HL-60/S4 (cell line): ENCODE results near the gene FABP6.

Experiments used
- in situ Hi-C: fragments of 300-500 bp; cut with MboI; formaldehyde crosslinking; loops from 2 replicates; pipeline ENCODE4 v1.14.3; 2022; ENCODE audit warnings: low sequenced_read_pairs

FABP6 gene

DNA sequence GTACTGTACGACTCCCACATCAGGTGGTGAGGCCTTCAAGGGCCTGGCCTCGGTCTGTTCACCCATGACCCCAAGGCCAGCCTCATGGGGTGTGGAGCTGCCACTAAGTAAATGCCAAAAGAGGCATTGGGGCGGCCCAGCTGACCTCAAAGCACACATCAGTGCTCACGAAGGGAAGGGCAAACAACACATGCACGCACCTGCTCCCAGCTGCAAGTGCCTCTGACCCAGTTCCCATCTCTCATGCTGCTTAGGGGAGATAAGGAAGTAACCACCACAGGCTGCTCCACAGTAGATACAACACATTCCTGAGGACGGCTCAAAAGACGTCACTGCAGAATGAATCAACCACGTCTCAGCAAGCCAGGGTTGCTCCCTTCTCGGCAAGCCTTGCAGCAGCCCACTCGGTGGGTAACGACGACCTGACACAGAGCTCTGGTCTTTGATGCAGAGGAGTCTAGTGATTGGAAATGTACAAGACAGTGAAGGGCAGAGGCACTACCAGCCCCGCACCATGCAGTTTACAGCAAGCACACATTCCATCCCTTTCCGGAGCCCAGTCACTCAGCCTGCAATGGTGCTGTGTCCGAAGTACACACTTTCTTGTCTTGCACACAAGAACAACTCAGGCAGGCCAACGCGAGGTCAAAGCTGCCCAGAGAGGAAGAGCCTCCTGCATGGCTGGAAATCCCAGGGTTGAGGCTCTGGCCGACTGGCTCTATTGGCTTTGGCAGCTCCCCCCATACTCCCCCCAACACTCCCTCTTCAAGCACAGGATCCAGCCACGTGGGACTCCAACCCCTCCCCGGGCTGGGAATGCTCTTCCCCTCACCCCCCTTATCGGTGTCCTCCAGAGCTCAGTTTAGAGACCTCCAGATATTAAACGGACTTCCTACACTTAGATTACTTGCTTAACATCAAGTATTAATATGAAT lies 31.8 kb downstream of the FABP6 start:
- in situ Hi-C loops, result no loop called here

DNA sequence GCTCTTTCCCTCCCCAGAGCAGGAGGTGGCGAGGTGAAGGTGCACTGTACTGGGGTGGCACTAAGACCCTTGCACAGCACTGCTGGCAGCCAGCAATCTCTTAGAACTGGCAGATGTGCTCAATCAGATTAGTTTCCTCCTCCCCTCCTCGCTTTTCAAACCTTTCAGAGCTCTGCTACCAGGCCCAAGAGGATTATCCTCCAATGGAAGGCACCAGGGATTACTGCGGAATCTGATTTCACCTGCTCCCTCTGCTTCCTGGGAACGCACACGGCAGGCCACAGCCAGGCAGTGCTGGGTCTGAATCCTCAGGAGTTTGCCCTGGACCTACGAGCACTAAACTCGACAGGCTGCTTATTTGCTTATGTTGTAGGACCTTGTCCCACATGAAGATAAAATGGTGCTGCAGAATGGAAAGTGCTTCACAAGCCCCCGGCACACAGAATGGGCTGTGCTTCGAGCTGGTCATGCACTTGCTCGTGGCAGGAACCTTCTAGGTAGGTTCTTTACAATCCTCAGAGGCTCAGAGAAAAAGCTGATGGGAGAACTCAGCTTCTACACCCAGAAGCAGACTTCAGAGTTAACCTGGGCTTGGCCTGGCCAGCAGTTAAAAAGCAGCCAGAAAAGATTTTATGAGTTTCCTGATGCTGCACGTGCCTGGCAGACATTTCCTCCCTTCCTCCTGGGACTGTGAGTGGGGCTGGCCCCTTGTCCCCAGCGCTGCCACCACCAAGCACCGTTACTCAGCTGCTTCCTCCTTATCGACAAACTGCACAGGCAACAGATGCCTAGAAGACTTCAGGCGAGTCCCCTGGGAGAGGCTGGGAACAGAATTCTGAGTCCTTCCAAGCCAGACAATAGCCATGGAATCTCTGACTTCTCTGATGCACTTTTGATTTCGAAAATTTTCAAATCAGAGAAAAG lies 33.1 kb downstream of the FABP6 start:
- in situ Hi-C loops, result no loop called here

DNA sequence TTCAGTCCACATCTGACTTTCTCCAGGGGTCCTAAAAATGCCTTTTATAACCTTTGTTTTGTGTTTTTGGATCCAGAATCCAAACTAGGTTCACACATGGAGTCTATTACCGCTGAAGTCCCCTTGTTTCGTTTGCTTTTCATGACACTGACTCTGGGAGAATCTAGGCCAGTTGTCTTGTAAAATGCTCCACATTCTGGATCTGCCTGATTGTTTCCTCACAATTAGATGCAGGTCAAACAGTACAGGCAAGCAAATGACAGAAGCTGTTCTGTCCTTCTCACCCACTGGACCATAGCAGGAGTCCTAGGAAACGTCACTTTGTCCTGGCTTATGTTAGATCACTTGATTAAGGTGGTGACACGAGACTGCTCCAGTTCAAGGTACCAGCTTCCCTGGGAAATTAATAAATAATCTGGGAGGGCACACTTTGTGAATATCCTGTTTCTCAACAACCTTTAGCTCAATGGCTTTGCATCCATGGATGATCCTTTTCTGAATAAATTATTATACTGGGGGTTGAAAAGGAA lies 34.1 kb downstream of the FABP6 start:
- in situ Hi-C loops, result no loop called here

DNA sequence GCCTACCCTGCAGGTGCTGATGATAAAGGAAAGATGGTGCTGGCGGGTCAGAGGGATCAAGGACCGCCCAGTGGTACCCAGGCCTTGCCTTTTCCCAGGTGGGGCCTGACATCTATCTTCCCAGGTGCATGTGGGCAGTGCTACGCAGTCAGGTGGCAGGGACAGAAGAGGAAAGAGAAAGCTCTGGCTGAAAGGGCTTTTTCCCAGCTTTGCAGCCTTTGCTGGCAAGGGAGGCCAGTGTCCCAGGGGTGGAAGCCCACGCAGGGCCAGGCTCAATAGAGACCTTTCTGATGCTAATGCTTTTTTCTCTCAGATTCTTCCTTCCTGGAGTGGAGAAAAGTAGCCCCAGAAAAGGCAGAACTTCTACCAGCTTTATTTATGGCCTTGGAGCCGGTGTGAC lies 36.7 kb downstream of the FABP6 start:
- in situ Hi-C loops, result no loop called here

DNA sequence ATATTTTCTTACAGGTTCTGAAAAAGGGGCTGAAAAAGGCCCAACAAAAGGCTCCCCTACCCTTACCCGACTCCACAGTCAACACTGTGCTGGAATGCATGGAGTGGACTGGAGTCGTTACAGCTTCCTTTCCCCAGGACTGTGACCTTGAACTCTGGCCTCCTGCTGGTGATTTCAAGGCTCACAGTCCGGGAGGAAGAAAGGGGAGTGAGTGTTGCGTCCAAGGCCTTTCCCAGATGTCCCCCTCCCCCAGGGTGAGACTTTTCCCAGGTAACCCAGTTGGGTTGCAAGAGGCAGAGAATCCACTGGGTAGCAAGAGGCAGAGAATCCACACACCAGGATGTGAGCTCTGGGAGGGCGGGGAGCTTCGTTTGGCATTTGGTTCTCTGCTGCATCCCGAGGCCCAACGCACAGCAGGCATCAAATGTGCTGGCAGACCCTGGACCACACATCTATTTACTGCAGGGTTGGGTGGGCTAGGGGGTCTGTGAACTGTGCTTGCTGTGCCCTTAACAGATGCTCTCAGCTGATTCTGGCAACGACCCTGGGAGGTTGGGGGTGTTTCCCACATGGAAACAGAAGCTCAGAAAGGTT lies 37.5 kb downstream of the FABP6 start:
- in situ Hi-C loops, result no loop called here

DNA sequence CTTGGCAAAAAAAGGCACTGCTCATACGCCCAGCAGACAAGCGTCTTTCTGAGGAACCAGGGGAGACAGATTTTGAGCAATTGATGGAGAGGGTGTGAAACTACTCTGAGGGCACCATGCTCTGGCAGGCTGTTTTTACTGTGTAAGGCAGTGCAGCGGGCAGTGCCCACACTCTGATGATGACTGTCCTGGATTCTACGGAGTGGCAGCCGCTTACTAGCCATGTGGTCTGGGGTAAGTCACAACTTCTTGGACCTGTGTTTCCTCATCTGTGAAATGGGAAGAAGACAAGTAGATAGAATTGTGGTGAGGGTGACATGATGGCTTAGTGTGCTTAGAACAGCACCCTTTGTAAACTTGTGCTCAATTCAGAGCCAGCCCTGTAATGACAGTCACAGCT lies 38.8 kb downstream of the FABP6 start:
- in situ Hi-C loops, result no loop called here

DNA sequence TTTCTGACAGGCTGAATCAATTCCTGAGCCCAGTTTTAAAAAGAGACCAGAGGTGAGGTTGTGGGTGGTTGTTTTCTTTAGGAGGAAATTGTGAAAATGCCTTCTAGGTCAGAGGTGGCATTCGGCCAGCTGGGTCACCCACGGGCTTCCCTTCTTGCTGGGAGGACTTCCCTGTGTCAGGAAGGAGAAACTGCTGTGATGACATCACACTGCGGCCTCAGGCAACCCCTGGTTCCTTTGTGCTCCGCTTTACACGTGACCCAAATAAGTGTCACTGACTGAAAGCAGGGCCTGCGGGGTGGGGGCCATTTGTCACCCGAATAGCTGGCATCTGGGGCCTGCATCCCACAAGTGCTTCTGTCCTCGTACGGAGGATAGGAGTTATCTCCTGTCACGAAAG lies 39.7 kb downstream of the FABP6 start:
- in situ Hi-C loops, result no loop called here

DNA sequence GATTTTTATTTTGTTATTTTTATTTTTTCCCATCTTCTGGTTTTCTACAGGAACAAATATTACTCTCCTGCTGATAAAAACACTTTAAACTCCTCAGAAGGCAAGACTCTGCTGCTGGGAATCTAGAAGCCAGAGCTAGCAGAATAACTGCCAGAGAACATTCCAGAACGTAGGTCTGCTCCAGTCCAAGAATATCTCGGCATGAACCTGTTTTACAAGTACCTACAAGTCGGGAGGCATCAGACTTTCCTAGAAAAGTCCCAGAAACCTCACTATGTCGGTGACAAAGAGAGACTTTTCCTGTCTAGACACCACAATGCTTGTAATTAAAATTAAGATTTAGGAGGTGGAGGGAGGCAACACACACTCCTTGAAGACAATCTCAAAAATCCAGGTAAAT lies 41.4 kb downstream of the FABP6 start:
- in situ Hi-C loops, result no loop called here

DNA sequence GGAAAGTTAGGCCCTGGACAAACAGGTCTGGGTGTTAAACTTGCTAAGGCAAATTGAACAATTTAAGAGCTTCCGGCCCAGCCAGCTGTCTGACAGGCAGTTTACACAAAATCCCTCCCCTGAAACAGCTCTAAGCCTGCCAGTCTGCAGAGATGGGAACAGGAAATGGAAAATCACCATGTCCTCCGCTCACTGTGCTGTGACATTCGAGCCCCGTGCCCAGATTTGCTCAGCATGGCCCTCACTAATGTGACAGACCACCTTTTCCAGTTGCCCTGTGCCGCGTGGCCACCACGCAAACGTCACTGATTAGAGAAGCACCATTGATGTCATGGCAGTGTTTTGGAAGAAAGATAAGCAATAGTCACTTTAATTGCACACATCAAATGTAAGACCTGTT lies 42.1 kb downstream of the FABP6 start:
- in situ Hi-C loops, result no loop called here

DNA sequence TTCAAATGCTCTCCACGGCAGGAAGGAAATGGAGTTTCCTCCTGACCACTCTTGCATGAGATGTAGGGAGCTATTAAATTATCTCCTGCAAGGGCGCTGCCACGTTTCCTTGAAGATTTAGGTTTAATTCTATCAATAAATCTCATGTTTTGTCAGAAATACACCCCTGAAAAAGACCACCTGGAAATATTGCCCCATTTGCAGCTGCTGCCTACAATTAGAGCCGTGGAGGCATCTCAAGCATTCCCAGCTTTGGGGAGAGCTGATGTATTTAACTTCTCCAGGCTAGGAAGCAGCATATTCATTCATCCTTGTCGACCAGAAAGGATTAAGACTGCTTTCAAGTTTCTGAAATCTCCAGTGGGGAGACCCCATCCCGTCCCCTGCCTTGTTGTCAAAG lies 42.5 kb downstream of the FABP6 start:
- in situ Hi-C loops, result no loop called here

DNA sequence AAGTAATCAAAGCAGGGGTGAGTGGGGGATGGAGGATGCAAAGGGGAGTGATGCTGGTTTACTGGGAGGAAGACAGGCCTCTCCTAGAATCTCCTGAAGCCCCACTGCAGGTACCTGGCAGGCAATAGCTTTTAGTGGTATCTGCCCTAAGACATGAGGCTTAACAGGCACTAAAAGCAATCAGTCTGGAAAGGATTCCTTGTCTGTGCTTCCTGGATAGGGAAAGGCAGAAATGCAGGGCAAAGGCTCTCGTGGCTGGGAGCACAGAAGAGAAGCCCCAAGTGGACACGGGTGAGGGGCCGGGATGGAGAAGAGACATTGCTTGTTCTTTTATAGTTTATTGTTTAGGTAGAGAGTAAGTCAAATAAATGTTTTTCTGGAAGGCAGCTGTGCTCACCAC lies 43.0 kb downstream of the FABP6 start:
- in situ Hi-C loops, result no loop called here

DNA sequence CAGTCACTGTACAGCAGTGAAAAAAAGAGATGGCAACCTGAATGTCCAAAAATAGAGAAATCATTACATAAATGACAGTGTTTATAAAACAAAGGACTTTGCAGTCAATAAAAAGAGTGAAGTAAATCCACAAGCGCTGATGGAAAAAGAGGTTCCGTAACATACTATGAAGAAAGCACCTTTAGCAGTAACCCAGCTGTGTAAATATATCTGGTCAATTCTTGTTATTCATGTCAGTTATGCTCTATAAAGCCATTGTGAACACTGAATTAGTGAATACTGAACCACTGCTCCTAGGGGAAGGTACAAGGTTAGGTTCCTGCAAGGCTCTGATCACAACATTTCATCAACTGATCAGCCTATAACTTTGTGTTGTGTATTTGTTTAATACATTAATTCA lies 43.6 kb downstream of the FABP6 start:
- in situ Hi-C loops, result no loop called here

DNA sequence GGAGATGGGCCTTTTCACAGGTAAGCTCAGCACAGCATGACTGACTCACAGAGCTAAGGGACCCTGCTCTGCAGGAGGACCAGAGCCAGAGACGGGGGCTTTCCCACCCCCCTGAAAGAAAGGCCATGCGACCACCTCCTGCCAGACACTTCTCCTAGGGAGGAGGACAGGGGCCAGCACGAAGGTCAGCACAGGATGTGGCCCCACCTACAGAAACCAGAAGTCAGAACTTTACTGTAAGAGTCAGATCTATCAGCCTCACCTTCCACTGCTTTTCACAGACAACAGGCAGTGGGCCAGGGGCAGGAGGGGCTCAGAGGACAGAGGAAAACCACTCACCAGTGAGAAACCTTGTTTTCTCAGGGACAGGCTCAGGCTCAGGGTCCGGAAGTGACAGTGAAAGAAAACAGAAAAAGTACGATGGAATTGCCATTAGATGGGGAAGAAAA lies 45.2 kb downstream of the FABP6 start:
- in situ Hi-C loops, result no loop called here

DNA sequence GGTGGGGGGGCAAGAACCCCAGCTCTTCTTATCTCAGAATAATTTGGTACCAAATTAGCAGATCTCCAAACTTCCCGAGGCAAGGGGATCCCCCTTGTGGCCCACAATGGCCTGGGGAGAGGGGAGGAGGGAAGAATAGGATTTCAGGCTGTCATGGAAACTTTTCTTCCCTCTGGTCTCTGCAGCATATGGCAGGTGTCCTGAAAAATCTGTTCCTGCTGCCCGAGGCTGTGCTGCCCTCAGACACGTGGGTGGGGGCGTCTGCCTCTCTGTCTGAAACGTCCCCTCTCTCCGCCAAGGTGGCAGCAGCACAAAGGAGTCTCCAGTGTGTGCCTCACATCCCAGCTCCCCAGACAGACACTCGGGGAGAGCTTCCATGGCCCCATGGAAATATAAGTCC lies 49.0 kb downstream of the FABP6 start:
- in situ Hi-C loops, result no loop called here

DNA sequence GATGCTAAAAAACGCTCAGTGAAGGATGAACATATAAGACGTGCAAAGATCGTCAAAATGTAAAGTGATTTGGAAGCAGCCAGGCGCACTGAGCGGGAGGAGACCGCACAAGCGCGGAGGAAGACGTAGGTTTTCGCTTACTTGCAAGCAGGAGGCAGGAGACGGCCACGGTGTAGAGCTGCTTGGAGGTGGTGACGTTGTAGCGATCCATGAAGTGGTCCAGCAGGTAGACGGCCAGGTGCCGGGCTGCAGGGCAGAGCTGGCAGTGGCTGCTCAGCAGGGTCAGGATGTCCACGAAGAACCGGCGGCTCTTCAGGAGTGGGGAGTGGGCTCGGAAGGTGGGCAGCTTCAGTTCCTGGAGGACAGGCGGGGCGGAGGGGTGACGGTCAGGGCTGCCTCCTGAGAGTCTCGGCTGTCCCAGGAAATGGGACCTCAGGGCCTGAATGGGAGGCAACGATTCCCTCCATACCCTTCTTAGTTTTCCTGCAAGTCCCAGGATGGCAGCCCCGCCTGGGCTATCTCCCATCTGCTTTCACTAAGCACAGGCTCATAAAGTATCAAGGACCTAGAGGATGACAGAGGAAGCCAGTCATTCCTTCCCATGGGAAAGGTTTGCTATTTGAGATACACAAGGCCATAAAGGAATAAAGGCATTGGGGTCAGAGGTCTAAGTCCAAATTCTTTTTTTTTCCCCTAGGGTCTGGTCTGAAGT lies 51.2 kb downstream of the FABP6 start:
- in situ Hi-C loops, result no loop called here

DNA sequence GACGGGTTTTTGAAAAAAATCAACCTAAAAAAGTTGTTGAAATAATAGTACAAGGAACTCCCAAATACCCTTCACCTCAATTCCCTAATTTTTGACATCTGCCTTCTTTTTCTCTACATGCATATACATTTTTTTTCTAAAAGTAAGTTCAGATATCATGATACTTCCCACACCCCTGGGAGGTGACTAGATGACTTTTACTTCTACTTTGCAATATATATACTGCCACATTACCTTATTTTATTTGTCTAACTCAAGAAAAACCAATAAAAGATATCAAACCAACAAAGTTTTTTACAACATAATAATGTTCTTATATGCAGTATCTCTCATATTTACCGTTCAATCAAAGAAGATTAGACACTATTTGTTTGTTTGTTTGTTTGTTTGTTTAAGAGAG lies 52.0 kb downstream of the FABP6 start:
- in situ Hi-C loops, result no loop called here

DNA sequence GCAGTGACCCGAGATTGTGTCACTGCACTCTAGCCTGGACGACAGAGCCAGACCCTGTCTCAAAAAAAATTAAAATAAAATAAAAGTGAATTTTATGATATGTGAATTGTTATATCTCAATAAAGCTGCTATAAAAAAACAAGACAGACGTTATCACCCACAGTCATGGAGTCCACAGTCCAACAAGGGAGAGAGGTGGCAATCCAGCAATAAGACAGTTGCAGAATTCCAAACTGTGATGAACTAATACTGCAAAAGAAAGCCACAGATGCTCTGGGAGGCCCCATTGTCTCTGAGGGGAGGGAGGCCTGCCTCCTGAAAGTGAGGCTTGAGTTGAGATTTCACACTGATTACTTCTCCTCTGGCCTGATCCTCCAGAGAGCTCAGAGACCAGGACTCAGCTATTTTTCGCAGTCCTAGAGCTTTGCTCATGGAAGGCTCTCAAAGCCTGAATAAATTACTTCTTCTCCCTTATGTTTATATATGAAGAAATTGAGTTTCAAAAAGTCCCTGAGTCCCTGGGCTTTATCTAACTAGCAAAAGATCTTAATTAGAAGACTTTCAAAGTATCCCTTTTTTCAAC lies 55.1 kb downstream of the FABP6 start:
- in situ Hi-C loops, result no loop called here

DNA sequence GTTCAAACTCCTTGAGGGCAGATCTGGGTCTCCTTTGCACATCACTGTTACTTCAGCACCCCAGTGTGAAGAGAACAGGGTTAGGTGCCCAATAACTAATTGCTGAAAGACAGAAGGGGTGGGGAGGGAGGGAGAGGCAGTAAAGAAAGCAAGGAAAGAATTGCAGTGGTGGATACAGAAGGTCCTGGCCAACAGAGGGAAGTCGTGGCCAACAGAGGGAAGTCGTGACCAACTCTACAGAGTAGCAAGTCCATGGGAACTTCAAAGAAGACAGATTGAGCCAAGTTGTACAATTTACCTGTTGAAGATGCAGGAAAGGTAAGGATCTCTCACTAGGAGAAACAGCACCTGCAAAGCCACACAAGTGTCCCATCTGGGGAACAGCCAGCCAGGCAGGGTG lies 56.0 kb downstream of the FABP6 start:
- in situ Hi-C loops, result no loop called here

DNA sequence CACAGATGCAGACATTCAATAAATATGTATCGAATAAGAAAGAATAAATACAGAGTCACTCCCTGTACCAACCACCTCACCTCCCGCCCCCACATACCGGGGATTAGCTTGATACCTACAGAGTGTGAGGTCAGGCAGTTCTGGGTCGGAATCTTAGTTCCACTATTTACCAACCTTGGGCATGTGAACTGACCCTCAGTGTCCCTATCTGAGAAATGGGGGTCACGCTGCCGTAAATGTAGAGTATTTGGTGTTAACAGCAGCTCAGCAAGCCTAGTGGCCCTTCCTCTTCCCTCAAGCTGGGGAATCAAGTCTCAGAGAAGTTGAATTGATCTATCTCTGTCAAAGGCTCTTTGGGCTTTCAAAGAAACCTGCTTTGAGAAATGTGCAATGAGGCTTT lies 57.6 kb downstream of the FABP6 start:
- in situ Hi-C loops, result no loop called here

DNA sequence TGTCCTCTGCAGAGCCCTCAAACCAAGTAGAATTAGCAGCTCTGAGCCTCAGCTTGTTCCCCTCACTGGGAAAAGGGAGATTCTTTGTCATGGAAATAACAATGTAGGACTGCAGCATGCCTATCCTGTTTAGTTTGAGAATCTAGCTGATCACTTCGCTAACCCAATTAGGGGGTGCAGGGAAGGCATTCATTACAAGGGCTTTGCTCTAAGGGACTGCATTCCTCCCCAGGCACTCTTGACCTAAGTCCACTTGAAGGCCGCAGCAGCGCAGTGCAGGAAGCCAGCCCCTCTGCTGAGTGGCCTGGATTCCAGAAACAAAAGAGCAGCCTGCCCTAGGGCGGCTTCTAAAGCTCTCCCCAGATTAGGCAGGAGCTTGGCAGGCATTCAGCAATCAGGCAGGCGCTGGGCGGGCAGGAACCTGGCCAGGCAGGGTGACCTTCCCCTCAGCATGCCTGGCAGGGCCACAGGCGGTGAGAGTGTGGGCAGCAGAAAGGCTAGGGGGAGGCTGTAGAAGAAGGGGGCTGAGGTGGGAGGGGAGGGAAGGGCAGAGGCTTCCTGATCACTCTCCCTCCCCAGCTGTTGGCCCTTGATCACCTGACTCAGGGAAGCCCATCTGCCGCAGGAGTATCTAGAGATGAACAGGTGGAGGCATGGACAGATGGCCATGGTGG lies 58.2 kb downstream of the FABP6 start:
- in situ Hi-C loops, result no loop called here
